ENCODE data around the gene DNAJC5.

DNA sequence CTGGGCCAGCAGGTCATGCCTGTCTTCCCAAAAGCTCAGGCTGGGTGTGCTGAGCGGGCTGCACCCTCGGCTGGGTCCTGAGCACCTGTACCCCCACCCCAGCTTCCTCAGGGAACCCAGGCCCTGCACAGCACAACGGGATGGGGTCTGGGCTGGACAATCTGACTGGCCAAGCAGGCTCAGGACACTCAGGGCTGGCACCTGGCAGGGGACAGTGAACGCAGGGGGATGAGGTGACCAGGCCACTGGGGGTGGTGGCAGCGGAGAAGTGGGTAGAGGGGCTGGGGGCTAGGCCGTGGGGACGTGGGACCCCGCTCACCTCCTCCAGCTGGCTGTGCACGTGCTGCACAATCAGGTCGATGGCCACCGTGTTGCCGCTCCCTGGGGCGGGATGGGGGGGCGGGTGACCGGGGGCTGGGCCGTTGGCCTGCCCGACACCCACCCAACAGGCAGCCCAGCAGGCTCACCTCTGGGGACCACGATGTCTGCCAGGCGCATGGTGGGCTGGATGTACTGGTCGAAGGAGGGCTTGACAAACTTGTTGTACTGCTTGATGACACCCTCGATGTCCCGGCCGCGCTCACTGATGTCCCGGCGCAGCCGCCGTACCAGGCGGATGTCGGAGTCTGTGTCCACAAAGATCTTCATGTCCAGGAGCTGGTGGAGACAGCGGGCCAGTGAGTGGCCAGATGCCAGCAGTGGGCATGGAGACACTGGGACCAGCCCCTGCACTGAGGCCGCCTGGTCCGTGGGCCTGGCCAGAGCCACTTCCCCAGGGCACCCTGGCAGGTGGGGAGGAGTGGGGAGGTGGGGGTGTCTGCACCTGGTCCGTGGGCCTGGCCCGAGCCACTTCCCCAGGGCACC is 49.4 kb downstream of the DNAJC5 start:
- TF ChIP-seq, protein P1, sequence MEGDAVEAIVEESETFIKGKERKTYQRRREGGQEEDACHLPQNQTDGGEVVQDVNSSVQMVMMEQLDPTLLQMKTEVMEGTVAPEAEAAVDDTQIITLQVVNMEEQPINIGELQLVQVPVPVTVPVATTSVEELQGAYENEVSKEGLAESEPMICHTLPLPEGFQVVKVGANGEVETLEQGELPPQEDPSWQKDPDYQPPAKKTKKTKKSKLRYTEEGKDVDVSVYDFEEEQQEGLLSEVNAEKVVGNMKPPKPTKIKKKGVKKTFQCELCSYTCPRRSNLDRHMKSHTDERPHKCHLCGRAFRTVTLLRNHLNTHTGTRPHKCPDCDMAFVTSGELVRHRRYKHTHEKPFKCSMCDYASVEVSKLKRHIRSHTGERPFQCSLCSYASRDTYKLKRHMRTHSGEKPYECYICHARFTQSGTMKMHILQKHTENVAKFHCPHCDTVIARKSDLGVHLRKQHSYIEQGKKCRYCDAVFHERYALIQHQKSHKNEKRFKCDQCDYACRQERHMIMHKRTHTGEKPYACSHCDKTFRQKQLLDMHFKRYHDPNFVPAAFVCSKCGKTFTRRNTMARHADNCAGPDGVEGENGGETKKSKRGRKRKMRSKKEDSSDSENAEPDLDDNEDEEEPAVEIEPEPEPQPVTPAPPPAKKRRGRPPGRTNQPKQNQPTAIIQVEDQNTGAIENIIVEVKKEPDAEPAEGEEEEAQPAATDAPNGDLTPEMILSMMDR (IDR thresholded peaks at IDR 0.05) = no peak
- TF ChIP-seq EP300 (IDR thresholded peaks at IDR 0.05) = no peak

Data from ovary (tissue), 3 donors.